NCI-H2196 (cell line): ENCODE measurements around the gene ZSWIM4.
"Not testable (repeated sequence)": the region's sequence is repeated elsewhere in the genome, so short reads cannot be mapped to it uniquely, and the experiment has no call there.

ENCODE experiments used
- DNase-seq: peaks from one replicate; lab custom pipeline; 2025; ENCODE audit not compliant: unreplicated experiment; lab: John Stamatoyannopoulos, UW

The ZSWIM4 gene

GRCh38 chr19:13774217-13775191, 20.7 kb upstream of the ZSWIM4 start, which contains the start of gene C19orf53:
Gene C19orf53, plus strand, starts transcription at chr19:13774456. Its CDS starts 22 bp downstream, at chr19:13774478.
- peak; percentile 89 for DNase-seq

DNA sequence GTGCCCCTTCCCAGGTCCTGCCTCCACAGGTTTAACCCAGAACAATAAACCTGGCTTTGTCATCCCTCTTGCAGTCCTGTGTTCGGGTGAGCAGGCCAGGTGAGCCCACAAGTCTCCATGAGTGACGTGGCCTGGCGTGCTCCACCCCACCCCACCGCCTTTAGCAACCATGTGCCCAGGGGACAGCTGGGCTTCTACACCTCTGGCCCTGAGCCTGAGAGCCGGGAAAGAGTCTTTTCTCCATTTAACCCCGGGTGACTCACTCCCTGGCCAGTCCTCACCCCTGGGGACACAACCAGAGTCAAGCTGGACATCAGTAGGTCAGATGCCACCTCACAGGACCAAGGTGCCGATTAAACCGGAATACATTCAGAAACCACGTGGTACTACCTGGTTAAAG, 16.8 kb upstream of the ZSWIM4 start:
- no peak for DNase-seq

DNA sequence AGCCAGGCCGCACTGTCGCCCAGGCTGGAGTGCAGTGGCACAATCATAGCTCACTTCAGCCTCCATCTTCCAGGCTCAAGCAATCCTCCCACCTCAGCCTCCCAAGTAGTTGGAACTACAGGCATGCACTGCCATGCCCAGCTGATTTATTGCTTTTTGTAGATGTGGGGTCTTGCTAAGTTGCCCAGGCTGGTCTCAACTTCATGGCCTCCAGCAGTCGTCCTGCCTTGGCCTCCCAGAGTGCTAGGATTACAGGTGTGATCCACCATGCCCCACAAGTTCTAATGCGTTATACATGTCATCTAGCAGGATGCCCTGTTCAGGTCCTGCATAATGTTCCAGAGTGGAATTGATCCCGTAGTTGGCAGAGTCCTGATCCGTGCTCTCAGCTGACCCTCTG, 16.4 kb upstream of the ZSWIM4 start:
- DNase-seq: no peak

DNA sequence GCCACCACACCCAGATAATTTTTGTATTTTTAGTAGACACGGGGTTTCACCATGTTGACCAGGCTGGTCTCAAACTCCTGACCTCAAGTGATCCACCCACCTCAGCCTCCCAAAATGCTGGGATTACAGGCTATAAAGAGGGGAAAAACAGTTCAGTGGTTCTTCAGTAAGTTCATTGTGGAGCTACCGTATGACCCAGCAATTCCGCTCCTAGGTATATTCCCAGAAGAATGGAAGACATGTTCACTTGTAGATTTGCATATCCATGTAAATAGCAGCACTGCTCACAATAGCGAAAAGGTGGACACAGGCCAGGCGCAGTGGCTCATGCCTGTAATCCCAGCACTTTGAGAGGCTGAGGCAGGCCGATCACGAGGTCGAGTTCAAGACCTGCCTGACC, 15.4 kb upstream of the ZSWIM4 start:
- DNase-seq: not testable (repeated sequence)

DNA sequence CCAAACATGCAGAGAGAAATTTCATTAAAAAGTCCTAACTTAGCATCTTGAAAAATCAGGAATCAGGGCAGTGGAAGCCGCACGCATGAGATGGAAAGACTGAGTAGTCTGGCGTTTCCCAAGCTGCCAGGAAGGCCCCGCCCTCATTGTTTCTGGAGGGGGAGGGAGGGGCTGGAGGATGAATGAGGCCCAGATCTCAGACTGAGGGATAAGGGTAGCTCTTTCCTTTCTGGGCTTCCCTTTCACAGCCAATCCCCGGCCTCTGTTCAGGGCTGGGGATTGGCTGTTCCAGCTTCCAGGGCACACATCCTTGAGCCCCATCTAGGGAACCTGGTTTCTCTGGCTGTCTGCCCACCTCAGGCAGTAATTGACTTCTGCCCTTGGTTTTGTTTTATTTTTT, 13.7 kb upstream of the ZSWIM4 start:
- peak; percentile 84 for DNase-seq

DNA sequence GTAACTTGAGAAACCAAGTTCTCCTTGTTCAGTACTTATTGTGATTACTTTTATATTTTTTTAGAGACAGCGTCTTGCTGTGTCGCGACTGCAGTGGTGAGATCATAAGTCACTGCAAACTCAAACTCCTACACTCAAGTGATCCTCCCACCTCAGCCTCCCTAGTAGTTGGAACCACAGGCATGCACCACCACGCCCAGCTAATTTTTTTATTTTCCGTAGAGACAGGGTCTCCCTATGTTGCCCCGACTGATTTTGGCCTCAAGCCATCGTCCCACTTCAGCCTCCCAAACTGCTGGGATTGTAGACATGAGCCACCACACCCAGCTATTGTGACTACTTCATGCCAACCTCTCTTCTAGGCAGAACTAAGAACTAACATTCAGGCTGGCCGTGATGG, 12.7 kb upstream of the ZSWIM4 start:
- DNase-seq: no peak

GRCh38 chr19:13783565-13784500, 11.4 kb upstream of the ZSWIM4 start:
- DNase-seq: no peak

- DNase-seq: peak; percentile 28
These were observed 10.4 kb upstream of the ZSWIM4 start for GRCh38 chr19:13784731-13785452.

DNA sequence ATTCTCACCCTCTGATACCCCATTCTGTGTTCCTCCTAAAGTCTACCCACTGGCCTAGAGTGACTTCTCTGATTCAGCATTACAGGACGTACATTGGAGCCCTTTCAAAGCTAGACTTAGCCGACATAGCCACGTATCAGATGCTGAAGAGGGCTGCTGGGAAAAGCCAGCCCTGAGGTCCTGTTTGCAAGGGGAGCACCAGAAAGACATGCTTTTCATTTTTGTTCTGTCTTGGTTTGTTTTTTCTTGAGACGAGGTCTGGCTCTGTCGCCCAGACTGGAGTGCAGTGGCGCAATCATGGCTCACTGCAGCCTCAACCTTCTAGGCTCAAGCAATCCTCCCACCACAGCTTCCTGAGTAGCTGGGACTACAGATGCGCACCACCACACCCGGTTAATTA, 6.3 kb upstream of the ZSWIM4 start:
- DNase-seq: no peak

DNA sequence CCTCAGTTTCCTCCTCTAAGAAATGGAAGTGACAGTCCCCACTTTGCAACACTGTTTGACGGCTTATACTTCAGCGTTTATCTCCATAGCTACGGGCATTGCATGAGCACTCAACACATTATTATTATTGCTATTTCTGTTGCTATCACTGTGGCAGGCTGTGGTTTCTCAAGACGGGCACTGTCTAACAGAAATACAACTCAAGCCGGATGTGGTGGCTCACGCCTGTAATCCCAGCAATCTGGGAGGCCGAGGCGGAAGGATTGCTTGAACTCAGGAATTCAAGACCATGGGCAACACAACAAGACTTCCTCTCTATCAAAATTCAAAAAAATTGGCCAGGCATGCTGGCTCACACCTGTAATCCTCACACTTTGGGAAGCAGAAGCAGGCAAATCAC, 4.9 kb upstream of the ZSWIM4 start:
- no peak for DNase-seq

DNA sequence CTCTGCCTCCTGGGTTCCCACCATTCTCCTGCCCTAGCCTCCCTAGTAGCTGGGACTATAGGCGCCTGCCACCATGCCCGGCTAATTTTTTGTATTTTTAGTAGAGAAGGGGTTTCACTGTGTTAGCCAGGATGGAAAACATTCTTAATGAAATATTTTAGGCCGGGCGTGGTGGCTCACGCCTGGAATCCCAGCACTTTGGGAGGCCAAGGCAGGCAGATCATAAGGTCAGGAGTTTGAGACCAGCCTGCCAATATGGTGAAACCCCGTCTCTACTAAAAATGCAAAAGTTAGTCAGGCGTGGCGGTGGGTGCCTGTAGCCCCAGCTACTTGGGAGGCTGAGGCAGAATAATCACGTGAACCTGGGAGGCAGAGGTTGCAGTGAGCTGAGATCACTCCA, 1.9 kb upstream of the ZSWIM4 start:
- DNase-seq: not testable (repeated sequence)

DNA sequence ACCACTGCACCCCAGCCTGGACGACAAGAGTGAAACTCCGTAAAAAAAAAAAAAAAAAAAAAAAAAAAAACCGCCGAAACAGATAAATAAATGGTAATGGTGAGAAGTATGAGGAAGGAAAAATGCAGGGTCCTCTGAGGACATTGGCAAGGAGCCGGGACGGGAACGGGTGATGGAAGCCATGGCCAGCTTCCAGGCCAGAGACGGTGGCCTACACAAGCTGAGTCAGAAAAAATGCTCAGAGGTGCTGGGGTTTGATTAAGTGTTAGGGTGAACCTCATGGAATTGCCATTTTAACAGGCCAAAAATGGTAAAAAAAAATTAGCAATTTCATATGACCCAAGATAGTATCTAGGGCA, 866 bp upstream of the ZSWIM4 start:
- peak; percentile 47 for DNase-seq

DNA sequence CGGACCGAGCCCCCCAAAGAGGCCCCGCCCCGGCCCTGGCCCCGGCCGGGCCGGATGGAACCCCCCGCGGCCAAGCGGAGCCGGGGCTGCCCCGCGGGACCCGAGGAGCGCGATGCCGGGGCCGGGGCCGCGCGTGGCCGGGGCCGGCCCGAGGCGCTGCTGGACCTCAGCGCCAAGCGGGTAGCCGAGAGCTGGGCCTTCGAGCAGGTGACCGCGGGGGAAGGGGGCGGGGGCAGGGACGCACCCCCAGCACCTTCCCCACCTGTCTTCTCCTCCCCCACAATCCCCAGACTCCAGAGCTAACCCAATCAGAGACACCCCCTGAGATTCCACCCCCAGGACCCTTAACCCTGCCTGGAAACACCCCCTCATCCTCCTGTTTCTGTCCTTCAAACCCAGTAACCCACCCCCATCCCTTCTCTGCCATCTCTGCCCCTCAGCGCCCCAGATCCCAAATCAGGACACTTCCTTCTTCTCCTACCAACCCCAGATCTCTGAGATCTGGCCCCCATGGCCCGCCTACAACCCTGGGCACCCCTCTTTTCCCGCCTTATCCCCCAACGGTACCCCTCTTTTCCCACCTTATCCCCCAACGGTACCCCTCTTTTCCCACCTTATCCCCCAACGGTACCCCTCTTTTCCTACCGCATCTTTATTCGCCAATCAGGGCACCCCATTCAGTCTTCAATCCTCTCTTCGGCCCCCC, 505 bp downstream of the ZSWIM4 start:
- no peak for DNase-seq

DNA sequence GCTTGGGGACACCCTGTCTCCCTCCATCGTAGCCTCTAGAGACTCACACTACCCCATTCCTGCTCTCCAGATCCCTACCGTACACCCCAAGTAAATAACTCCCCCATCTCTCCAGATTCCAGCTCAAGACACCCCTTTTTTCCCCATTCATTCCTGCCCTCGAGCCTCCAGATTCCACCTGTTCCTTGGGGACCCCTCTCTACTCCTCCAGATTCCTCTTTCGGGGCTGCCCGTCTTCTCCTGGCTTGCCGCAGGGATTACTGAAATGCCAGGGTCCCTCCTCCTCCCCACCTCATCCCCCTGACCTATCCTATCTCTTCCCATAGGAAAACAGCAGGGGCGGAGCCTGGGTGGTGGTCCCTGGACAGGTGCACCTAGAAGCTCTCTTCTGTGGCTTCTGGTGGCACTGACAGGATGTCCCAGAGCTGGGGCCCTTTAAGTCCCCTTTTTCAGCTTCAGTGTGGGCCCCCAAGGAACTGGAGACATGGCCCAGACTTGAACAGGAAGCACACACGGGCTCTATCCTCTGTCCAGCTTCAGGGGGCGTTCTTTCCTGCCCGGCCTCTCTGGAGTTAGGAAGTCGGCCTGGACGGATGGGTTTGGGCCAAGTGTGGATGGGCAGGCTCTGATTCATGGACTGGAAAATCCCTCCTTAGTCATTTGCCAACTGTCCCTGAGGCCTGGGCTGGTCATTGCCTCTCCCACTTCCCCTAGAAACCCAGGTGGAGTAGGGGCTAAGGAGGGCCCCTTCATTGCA, 1.2 kb downstream of the ZSWIM4 start:
- no peak for DNase-seq

DNA sequence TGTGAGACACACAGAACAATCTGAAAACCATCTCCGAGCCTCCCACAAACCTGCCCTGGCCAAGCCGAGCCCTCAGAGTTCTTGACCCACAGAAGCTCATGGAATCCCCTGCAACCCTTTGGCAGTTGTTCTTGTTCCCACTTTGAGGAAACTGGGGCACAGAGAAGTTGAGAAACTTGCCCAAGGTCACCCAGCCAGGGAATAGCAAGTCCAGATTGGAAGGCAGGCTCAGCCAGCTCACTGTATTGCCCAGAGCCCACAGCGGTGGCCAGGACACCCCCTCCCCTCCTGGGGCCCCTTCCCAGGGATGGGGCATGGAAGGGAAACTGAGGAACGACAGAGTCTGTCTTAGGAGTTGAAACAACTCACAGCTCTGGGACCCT, 1.8 kb downstream of the ZSWIM4 start:
- no peak for DNase-seq

DNA sequence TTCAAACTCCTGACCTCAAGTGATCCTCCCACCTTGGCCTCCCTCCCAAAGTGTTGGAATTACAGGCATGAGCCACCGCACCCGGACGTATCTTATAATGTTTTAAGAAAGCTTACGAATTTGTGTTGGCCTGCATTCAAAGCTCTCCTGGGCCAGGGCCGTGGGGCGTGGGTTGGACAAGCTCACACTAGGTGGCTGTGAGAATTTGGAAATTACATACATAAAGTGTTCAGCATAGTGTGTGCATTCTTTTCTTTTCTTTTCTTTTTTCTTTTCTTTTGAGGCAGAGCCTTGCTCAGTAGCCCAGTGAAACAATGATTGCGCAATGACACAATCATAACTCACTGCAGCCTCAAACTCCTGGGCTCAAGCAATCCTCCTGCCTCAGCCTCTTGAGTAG, 2.6 kb downstream of the ZSWIM4 start:
- DNase-seq: no peak

GRCh38 chr19:13799669-13800068, 4.4 kb downstream of the ZSWIM4 start:
- no peak for DNase-seq

DNA sequence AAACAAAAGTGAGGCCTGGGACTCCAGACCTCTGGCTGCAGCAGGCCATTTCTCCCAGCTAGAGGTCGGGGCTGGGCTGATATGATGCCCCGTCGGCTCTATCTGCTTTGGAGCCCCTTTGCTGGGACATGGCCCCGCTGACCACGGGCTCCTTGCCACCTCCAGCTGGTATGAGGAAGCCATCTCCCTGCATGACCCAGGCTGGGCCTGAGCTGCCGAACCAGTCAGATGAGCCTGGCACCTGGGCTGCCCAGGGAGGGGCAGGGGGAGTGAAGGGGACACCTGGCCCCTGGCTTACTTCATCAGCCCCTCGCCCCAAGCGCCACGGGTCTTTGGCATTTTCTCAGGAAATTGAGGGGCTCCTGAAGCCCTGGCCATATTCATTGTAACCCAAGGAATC, 7.8 kb downstream of the ZSWIM4 start:
- no peak for DNase-seq

DNA sequence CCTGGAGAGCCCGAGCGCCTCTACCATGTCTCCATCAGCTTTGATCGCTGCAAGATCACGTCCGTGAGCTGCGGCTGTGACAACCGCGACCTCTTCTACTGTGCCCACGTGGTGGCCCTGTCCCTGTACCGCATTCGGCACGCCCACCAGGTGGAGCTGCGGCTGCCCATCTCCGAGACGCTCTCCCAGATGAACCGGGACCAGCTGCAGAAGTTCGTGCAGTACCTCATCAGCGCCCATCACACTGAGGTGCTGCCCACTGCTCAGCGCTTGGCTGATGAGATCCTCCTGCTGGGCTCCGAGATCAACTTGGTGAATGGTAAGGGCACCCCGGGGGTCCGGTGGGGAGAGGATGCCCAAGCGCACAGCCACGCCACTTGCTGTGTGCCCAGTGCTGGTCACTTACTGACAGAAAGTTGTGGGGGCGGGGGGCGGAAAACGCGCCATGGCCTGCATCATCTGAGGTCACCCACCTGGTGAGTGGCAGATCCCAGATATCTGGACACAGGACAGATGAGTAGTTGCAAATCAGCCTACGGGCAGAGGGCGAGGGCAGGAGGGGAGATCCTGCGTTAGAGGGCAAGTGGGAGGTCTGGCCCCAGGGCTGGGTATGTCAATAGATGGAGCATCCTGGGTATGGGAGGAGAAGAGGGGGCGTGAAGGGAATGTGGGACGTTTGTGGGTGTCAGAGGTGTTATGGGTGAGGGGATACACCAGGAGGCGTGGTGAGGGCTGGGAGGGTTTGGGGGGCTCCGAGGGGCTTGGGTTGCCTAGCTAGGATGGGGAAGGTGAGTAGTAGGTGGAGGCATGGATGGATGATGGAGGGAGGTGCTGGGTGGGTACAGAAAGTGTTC, 9.8 kb downstream of the ZSWIM4 start:
- no peak for DNase-seq
